Activated CD4-positive, alpha-beta T cell treated with anti-CD3 and anti-CD28 coated beads, Interleukin-2, amount 50 U/mL, for 1 hour (primary cell): ENCODE data around the gene CBY2.
"Not testable (repeated sequence)": the region's sequence is repeated elsewhere in the genome, so short reads cannot be mapped to it uniquely, and the experiment has no call there.

Experiments used
- DNase-seq: peaks from one replicate; pipeline ENCODE4 v3.0.0-alpha.2; 2020

Gene CBY2

GRCh38 chr13:45750566-45750965 is 48.4 kb downstream of the CBY2 start:
- no peak for DNase-seq

- no peak for DNase-seq
These were observed 49.8 kb downstream of the CBY2 start for GRCh38 chr13:45751885-45752284.

GRCh38 chr13:45752510-45752909 is 50.4 kb downstream of the CBY2 start:
- no peak for DNase-seq

GRCh38 chr13:45756498-45756897 is 54.4 kb downstream of the CBY2 start:
- DNase-seq = not testable (repeated sequence)

- DNase-seq = not testable (repeated sequence)
These were observed 55.5 kb downstream of the CBY2 start for GRCh38 chr13:45757589-45757988.

GRCh38 chr13:45763419-45763818 is 61.3 kb downstream of the CBY2 start:
- no peak for DNase-seq
